RPMI8226 (cell line): ENCODE measurements around the gene PDE4A.
"Not testable (repeated sequence)": the region's sequence is repeated elsewhere in the genome, so short reads cannot be mapped to it uniquely, and the experiment has no call there.

ENCODE experiments used
- DNase-seq: peaks from one replicate; pipeline ENCODE4 v3.0.0-alpha.2; 2015

PDE4A gene

DNA sequence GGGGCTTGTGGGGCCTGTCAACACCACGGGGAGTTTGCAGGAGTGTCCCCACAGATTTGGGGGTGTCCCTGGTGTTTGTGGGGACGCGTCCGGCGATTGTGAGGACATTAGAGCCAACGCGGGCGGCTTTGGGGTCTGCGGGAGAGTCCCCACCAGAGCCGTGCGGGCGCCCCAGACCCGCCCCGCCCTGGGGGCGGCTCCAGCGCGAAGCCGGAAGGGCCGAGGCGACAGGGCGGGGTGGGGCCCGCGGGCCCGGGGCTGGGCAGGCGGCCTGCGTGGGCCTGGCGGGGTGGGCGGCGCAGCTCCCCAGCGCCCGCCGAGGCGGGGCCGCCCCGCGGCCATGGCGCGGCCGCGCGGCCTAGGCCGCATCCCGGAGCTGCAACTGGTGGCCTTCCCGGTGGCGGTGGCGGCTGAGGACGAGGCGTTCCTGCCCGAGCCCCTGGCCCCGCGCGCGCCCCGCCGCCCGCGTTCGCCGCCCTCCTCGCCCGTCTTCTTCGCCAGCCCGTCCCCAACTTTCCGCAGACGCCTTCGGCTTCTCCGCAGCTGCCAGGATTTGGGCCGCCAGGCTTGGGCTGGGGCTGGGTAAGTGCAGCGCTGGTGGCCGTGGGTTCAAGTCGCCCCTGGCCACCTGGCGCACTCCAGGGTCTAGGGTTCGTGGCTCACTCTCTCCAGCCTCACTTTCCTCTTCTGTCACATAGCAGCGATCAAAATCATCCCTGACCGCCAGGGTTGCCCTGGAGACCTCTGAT is 10.3 kb downstream of the PDE4A start:
- DNase-seq = peak; percentile 60

DNA sequence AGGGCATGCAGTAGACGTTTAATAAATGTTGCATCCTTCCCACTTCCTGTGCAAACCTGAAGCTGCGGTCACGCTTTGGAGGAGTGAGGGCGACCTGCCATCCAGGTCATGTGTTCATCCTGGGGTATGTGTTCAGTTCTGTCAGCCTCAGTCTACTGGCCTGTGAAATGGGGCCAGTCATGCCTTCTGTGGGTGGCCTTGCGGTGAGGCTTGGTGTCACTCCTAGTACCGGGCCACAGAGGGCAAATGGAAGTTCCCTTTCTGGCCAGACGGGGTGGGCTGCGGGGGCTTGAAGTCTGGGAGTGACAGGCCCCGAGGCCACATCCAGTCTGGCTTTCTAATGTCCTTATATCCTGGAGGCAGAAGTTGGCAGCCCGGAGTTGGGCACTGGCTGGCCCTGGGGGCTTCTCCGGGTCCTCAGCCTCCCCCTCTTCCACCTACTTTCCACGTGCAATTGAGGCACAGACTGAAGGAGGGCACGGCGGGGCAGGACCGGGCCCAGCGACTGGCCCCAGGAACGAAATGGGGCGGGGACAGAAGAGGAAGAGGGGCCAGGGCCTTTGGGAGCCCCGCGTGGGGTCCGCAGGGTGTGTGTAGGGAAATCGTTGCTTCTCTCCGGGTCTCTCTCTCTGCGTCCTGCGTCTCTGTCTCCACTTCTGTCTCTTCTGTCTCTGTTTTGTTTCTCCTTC is 11.1 kb downstream of the PDE4A start:
- DNase-seq = peak; percentile 53

DNA sequence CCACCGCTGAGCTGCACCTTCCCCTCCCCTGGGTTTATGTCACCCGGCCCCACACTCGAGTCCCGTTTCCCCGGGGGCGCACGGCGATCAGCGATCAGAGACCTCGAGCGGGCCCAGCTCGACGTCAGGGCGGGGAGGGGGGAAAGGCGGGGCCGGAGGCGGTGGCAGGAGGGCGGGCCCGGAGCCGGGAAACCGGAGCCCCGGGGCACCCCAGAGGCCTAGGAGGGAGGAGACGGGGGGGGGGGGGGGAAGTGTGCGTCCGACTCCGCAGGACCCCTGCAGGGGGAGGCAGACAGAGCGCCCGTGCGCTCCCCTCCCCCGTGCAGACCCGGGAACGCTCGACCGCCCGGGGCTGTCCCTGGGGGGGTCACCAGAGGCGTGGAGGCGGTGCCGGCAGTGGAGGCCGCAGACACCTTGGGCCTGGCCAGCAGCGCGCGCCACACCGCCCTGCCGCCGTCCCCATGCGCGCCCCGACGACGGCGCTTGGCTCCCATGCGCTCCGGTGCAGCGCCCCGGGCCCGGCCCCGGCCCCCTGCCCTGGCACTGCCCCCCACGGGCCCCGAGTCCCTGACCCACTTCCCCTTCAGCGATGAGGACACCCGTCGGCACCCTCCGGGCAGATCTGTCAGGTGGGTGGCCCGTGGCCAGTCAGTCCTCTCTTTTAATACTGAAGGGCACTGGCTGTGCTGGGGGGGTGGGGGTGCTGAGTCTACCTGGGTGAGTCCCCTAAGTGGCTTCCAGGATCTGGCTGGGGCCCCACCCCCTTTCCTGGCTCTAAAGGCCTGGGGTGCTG is 11.8 kb downstream of the PDE4A start:
- DNase-seq = peak; percentile 62

DNA sequence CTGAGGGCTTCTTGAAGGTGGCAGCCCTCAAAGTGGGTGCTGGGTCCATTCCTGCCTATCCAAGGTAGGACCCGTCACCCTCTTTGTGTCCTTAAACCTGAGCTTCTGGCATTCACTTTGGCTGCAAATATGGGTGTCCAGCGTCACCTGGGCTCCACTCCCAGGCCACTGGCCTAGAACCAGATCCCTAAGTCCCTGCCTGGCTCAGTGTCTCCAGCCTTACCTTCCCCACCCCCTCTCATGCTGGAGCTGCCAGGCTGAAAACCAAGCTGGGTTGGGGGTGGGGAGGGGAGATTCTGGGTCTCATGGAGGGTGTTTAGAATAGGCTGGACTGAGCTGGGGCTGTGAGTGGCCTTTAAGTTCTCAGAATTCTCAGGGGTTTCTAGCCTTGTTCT is 12.4 kb downstream of the PDE4A start:
- no peak for DNase-seq

DNA sequence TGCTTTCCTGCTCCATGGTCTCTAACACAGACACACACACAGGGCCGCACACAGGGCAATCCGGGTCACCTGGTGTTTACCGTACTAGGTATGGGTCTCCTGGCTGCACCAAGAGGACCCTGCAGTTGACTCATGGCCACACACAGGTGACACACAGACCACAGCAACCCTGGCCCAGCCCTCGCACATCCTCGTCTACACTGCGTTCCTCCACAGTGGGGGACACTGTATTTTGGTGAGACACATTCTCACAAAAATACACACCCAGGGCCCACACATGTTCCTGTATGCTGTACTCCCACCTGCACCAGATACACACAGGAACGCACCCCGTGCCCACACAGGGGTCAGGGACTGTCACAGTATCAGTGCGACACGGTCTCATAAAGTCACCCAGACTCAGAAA is 12.8 kb downstream of the PDE4A start:
- DNase-seq = no peak

DNA sequence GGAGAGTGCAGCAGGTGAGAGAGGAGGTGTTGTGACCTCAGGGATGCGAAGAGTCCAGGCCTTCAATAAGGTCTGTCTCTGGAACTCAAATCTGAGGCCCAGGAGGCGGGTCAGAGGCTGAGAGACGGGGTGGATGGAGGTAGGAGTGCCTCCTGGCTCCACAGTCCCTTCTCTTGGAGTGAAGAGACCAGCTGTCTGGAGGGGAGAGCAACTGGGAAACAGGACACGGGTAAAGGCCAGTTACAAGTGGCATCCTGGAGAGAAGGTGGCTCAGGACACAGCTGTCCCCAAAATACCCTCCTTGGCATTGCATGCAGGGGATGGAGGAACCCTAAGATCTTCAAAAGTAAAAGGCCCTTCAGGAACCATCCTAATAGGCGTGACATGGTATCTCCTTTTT is 19.2 kb downstream of the PDE4A start:
- no peak for DNase-seq

DNA sequence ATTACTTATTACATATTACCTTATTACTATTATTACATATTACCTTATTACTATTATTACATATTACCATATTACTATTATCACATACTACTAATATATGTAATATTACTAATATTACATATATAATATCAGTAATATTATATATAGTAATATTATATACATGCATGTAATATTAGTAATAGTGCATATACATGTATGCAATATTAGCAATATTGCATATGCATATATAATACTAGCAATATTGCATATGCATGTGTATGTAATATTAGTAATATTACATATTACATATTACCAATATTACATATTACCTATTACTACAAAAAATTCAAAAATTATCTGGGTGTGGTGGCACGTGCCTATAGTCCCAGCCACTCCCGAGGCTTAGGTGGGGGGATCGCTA is 22.4 kb downstream of the PDE4A start:
- no peak for DNase-seq

DNA sequence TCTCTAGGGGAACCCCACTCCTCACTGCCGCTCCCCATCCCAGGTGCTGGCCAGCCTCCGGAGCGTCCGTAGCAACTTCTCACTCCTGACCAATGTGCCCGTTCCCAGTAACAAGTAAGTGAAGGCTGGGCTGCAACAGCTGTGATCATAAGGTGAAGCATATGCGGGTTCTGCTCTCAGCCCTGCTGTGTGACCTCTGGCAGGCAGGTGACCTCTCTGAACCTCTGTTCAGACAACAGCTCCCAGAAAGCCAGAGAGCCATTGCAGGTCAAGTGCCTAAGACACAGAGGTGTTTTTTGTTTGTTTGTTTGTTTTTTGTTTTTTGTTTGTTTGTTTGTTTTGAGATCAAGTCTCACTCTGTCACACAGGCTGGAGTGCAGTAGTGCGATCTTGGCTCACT is 28.7 kb downstream of the PDE4A start:
- no peak for DNase-seq

DNA sequence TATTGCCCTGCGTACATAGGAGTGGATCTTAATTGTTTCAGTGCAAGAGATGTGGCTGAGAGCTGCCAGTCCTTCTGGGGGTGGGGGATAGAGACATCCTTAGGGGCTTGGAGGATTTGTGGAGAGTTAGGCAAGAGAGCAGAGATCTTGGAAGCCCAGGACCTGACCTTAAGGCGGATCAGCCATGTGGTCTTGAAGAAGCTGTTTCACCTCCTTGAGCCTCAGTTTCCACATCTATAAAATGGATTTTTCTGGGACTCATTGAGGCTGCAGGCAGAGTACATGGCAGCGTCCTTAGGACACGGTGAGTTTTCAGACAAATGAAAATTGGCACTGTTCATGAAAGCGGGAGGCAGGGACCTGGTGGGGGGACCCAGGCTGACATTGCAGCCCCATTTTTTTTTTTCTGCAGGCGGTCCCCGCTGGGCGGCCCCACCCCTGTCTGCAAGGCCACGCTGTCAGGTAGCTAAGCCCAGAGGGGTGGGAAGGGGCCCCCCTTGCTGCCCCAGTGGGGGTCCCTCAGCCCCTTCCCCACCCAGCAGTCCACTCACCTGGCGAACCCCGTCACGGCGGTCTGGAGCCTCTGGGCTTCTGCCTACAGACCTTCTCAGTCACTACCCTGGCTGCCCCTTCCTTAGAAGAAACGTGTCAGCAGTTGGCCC is 30.0 kb downstream of the PDE4A start:
- DNase-seq = no peak

DNA sequence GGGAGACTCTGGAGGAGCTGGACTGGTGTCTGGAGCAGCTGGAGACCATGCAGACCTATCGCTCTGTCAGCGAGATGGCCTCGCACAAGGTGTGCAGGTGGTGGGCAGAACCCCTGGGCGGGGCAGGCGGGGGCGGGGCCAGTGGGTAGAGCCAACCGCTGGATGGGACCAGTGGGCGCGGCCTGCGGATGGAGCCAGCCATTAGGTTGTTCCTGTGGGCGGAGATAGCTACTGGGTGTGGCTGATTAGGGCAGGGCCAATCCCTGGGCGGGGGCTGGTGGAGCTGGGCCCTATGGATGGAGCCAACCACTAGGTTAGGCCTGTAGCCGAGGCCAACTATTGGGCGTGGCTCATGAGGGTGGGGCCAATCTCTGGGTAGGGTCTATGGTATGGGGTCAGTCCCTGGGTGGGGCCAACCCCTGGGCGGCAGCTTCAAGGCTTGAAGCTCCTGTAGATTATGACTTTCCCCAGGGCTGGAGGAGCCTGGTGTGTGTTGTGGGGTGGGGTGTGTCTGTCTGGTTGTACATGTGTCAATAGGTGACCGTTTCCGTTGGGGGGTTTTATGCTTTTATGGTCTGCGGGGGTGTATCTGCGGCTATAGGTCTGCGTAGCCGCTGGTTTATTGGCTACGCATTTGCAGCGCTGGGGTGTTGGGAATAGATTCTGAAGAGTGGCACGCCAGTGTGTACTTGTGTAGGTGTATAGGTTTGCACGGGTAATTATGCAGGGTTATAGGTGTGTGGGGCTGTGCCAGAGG is 30.7 kb downstream of the PDE4A start:
- DNase-seq = peak; percentile 8

DNA sequence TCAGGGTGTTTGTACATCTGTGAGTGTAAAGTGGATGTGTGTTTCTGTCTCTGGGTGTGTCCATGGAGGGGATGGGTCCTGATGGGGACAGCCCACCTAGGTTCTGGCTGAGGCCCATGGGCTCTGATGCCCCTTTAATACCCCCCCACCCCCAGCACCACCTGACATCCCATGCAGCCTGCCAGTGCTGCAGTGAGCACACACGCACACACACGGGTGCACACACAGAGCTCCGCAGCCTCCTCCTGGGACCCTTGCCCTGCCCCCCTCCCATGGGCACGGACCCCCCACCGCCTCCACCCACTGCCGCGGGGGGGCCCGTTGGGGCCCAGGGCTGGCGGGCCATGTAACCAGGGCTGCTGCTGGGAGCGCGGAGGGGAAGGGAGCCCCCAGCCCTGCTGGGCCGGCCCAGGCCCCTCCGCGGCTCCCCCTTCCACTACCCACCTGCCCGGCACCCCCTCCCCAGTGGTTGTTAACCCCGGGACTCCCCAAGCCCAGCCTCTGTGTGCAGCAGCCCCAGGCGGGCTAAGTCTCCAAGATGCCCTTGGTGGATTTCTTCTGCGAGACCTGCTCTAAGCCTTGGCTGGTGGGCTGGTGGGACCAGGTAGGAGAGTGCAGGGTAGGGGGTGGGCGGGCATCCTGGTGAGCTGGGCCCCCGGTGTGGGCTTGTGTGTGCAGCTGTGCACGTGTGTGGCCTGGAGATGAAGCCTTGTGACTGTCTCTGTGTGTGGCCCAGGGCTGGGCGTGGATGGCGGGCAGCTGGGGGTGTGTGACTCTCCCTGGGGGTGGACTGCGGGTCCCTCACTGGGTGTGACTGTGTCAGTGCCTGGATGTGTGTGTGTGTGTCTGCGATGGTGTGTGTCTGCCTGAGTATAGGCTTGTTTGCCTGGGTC is 32.6 kb downstream of the PDE4A start:
- DNase-seq = no peak

DNA sequence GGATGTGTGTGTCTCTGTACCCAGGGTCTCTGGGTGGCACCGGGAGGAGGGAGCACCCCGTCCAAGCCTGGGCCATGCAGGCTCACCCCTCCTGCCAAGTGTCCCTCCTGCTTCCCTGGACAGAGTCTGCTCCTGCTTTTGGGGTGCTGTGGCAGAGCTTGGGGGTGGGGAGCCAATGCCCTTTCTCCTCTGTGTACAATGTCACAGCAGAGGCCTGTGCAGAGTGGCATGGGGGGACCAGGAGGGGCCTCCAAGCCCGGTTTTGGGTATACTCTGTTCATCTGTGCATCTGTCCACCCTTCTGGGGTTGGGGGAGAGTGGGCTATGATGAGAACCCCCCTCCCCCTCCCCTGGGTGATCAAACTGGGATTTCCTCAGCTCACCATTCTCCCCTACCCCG is 33.5 kb downstream of the PDE4A start:
- DNase-seq = no peak

DNA sequence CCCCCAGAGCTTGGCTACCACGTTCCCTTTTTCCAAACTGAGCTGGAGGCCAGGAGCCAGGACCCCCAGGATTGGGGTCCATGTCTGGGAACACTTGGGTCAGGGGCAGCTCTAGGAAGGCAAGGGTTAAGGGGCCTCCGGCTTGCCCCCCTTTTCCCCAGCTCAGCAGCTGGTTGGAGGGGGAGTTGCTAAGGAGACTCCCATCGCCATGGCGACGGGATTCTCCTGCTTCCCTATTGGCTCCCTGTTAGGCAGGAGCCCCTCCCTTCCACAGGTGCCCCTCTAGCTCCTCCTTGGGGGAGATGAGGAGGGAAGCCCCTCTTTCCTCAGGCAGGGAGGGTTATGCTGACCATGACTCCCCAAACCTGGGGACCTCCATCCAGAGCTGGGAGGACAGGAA is 33.9 kb downstream of the PDE4A start:
- no peak for DNase-seq

DNA sequence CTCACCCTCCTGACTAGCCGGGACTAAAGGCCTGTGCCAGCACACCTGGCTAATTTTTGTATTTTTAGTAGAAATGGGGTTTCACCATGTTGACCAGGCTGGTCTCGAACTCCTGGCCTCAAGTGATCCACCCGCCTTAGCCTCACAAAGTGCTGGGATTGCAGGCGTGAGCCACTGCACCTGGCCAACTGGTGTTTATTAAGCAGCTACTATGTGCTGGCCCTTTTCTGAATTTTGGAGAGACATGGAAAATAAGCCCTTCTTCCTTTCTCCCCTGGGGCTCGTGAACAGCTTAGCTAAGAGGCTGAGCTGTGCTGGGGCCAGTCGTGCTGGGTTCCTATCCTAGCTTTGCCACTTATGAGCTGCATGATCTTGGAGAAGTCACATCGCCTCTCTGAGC is 38.4 kb downstream of the PDE4A start:
- not testable (repeated sequence) for DNase-seq

DNA sequence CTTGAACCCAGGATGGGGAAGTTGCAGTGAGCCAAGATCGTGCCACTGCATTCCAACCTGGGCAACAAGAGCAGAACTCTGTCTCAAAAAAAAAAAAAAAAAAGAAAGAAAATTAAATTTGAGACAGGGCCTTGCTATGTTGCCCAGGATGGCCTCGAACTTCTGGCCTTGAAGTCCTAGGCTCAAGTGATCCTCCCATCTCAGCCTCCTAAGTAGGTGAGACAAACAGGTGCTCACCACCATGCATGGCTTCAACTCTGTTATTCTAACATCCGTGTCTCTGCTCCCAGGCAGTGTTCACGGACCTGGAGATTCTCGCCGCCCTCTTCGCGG is 40.3 kb downstream of the PDE4A start:
- DNase-seq = no peak

DNA sequence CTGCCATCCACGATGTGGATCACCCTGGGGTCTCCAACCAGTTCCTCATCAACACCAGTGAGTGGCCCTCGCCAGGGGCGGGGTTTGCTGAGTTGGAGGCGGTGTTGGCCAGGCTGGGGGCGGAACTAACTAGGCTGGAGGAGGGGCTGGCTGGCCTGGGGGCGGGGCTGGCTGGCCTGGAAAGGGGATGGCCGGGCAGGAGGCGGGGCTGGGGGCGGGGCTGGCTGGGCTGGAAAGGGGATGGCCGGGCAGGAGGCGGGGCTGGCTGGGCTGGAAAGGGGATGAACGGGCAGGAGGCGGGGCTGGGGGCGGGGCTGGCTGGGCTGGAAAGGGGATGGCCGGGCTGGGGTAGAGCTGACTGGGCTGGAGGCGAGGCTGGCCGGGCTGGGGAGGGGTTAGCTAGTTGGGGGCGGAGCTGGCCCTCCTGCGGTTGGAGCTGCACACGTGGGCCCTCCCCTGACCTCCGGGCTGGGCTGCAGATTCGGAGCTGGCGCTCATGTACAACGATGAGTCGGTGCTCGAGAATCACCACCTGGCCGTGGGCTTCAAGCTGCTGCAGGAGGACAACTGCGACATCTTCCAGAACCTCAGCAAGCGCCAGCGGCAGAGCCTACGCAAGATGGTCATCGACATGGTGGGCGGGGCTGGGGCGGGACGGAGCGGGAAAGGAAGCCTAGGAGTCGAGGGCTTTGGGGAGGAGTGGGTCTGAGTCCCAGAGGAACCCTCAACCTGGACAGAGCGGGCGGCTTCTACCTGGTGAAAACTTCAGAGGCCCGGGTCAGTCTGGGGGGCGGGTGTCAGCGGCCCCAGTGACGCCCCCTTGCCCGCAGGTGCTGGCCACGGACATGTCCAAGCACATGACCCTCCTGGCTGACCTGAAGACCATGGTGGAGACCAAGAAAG is 41.0 kb downstream of the PDE4A start:
- peak; percentile 78 for DNase-seq

DNA sequence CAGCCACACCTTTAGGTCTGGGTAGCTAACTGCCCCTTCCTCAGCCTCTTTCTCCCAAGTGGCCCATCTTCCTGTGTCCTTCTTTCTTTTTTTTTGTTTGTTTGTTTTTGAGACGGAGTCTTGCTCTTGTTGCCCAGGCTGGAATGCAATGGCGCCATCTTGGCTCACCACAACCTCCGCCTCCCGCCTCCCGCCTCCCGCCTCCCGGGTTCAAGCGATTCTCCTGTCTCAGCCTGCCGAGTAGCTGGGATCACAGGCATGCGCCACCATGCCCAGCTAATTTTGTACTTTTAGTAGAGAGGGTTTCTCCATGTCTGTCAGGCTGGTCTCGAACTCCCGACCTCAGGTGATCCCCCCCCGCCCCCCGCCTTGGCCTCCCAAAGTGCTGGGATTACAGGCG is 41.7 kb downstream of the PDE4A start:
- DNase-seq = not testable (repeated sequence)

DNA sequence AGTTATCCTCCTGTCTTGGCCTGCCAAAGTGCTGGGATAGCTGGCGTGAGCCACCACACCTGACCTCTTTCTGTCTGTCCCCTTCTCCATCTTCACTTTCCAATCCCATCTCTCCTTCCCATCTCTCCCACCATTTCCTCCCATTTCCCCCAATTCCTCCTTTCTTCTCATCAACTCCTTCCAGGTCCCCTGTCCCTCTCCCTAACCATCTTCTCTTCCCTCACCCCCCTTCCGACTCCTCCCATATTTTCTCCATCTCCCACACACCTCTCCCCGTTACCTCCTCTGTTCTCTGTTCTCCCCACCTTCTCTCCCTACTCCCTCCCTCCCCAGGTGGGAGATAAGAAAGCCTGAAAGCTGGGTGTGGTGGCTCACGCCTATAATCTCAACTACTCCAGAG is 42.2 kb downstream of the PDE4A start:
- DNase-seq = no peak

DNA sequence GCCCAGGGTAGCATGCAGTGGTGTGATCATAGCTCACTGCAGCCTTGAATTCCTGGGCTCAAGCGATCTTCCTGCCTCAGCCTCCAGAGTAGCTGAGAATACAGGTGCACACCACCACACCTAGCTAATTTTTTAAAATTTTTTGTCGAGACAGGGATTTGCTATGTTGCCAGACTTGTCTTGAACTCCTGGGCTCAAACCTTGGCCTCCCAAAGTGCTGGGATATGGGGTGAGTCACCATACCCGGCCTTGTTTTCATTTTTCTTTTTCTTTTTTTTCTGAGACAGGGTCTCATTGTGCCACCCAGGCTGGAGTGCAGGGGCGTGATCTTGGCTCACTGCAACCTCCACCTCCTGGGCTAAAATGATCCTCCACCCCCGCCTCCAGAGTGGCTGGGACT is 44.1 kb downstream of the PDE4A start:
- no peak for DNase-seq

DNA sequence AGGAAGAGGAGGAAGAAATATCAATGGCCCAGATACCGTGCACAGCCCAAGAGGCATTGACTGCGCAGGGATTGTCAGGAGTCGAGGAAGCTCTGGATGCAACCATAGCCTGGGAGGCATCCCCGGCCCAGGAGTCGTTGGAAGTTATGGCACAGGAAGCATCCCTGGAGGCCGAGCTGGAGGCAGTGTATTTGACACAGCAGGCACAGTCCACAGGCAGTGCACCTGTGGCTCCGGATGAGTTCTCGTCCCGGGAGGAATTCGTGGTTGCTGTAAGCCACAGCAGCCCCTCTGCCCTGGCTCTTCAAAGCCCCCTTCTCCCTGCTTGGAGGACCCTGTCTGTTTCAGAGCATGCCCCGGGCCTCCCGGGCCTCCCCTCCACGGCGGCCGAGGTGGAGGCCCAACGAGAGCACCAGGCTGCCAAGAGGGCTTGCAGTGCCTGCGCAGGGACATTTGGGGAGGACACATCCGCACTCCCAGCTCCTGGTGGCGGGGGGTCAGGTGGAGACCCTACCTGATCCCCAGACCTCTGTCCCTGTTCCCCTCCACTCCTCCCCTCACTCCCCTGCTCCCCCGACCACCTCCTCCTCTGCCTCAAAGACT is 46.9 kb downstream of the PDE4A start:
- DNase-seq = no peak
